HG02938 (cell line): Measurements from ENCODE around the gene DAAM2.

Experiments
- ATAC-seq: cut with Tn5 transposase; IDR thresholded peaks from one replicate; pipeline ENCODE4 v1.9.1; 2021; ENCODE audit warnings: mild to moderate bottlenecking, moderate library complexity; ENCODE audit not compliant: unreplicated experiment

DAAM2 gene

GRCh38 chr6:39843305-39844020 is 51.3 kb downstream of the DAAM2 start:
- ATAC-seq, result no peak

DNA sequence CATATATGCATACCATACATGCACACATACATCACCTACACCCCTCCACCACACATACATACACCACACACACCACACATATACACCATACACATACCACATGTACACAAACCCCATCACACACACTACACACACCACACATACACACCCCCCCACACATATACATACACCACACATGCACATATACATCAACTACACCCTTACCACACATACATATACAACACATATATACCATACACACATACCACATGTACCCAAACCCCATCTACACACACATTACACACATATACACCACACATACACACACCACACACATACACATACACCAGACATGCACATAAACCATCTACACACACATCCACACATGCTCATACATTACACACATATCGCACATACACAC is 52.7 kb downstream of the DAAM2 start:
- ATAC-seq, result no peak

DNA sequence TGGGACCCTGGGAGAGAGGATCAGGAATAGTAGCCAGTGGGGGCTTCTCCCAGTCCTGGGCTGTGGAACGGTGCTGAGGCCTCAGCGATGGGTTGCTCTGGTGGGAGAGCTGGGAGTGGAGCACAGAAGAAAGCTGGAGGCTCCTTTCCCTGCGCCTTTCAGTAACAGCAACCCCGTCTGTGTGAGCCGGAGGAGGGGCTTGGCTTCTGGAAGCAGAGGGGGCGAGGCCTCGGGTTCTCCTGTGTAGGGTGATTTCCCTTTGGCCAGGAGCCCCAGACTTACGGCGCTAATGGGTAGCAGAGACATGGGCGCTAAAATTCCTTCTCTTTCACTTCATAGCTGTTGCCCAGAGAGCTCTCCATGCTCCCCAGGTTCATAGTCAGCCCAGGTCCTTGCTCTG is 55.0 kb downstream of the DAAM2 start:
- no peak for ATAC-seq

GRCh38 chr6:39848171-39848570 is 56.0 kb downstream of the DAAM2 start:
- no peak for ATAC-seq

DNA sequence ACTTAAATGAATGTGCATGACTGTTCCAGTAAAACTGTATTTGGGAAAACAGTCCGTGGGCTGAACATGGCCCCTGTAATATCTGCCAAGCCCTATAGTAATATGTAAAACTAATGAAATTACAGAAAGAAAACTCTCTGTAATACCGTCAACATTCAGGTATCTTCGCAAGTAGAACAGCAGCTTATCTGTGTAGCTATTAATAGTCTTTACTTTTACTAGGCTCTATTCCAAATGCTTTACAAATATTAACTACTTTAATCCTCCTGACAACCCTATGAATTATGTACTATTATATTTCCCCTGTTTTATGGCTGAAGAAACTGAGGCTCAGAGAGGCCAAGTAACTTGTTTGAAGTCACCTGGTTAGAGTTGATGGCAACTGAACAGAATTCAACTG is 57.1 kb downstream of the DAAM2 start:
- ATAC-seq, result no peak

GRCh38 chr6:39849764-39850163 is 57.6 kb downstream of the DAAM2 start:
- ATAC-seq, result no peak

DNA sequence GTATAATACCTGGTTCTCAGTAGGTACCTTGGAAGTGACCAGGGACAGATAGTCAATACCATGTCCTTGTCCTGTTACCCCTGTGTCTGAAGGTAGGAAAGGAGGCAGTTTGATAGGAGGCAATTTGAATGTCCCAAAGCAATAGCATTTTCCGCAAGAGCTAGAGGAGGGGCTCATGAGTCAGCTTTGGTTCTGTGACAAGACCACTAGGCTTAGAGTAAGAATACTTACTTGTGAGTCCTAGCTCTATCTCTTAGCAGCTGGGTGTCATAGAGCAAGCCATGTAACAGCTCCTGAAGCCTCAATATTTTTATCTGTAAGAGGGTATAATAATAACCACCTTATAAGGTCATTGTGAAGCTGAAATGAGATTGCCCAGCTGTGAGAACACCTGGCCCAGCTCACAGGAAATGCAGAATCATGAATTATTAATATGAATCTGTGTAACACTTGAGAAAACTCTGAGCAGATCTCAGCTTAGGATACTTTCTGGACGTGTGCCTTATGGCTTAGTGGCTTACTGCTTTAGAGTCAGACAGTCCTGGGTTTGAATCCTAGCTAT is 58.6 kb downstream of the DAAM2 start:
- no peak for ATAC-seq

GRCh38 chr6:39851331-39851730 is 59.2 kb downstream of the DAAM2 start:
- no peak for ATAC-seq

GRCh38 chr6:39852324-39852723 is 60.1 kb downstream of the DAAM2 start:
- ATAC-seq, result no peak

- ATAC-seq, result no peak
These were observed 61.4 kb downstream of the DAAM2 start for GRCh38 chr6:39853604-39854003.

DNA sequence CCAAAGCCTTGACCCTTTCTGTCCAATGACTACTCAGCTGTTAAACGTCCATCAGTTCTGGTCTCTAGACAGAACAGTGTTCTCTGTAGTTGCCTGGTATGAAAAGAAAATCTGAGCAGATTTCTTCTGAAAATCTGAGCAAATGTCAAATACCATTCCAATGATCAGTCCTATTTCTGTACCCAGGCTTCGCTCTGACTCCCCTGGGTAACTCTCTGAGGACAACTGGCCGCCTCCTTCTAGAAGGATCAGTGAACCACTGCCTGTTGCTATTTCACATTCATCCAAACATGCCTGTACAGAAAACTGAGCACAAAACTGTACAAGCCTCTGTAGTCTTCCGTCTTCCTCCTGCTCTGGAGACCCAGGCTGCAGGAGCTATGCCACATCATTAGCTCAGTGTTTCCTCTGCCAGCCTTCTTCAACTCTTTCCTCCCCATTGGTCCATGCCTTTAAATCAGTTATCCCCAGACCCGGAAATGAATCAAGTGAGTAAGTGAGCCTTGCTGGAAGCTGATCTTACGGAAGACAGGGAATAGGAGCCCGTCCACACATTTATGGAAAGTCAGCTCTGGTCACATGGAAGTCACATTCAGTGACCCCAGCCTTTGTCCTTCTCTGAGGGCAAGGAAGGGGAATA is 63.3 kb downstream of the DAAM2 start:
- no peak for ATAC-seq

GRCh38 chr6:39859025-39859424 is 66.8 kb downstream of the DAAM2 start:
- no peak for ATAC-seq

DNA sequence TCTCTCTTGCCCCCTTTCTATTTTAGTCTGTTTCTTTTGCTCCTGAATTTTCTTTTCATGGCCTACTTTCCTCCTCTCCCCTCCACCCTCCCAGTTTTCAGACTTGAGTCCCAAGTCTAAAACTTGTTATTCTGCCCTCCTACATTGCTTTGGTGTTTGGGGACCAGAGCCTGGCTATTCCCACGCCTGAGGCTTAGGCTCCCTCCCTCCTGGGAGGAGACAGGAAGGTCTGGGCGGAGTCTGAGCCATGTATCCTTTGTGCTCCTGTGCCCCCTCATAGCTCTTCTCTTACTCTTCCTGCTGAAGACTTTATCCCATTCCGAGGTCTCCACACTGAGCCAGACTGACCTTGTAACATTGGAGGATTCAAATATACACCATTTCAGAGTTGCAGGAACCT is 69.5 kb downstream of the DAAM2 start:
- ATAC-seq, result no peak

DNA sequence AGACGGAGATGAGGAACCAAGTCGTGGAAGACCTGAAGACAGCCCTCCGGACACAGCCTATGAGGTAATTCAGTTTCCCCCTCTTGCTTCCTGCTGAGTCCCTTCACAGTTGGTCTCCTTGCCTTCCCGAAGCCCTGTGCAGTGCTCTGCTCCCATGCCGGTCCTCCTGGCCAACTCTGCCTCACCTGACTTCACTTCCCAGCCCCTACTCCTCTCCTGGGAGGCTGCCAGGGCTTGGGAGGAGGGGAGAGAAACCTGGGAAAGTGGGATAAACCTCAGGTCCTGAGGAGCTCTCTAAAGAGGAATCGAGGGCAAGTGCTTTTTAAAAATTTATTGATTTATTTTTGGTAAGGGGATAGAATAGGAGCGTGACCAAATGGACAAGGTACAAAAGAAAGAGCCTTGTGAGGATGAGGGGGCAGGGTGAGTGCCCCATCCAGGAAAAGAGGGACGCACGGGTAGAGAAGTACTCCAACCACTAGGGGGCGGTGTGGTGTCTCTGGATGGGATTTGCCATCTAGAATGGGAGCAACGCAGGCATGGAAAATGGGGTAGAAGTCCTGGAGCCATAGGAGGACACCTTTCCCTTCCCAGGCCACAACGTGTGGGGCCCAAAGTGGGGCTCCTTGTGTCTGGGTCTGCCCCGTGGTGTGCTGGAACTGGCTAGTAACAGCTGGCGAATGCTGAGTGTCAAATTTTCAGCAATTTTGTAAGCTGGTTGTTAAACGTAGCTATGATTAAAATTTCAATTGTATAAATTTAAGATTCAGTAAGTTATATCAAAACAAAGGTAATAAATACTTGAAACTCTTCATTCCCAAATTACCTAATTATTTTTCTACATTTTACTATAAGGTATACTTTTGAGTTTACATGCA is 73.1 kb downstream of the DAAM2 start:
- no peak for ATAC-seq

DNA sequence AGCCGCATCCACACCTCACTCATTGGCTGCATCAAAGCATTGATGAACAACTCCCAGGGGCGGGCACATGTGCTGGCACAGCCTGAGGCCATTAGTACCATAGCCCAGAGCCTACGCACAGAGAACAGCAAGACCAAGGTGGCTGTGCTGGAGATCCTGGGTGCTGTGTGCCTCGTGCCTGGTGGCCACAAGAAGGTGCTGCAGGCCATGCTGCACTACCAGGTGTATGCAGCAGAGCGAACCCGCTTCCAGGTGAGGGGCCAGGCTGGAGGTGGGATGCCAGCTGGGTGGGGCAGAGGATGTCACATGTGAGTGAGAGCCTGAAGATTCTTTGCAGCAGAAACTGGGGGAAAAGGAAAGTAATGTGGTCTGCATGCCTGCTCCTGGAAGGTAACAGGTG is 75.4 kb downstream of the DAAM2 start:
- no peak for ATAC-seq

DNA sequence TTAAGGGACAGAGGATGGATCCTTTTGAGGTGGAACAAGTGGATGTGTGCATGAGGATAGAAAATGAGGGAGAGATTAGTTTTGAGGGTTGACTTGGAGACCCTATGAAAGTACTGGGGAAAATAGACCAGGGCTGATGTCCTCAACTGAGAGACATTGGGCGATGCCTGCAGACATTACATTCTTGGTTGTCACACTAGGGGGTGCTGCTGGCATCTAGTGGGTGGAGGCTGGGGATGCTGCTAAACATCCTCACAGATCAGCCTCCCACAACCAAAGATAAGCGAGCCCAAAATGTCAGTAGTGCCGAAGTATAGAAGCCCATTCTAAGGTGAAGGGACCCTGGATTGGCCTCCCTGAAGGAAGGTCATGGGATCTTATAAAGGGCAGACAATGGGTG is 78.8 kb downstream of the DAAM2 start:
- no peak for ATAC-seq

DNA sequence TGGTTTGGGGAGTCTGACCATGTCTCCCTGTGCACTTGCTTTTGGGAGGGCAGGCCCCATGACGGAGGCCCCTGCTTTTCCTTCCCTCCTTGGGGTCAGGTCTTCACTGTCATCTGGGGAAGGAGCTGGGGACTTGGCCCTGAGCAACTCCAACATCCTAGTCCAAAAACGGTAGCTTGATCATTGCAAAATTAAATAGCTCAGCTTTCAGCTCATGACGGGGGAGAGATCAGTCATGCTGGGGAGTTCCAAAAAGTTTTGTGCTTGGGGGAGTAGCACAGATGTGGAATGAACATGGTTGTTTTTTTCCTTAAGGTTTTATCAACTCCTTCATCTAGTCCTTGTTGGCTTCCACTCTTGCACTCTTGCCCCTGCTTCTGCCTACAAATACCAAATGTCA is 81.3 kb downstream of the DAAM2 start:
- no peak for ATAC-seq

GRCh38 chr6:39876111-39876510 is 83.9 kb downstream of the DAAM2 start:
- ATAC-seq, result no peak

DNA sequence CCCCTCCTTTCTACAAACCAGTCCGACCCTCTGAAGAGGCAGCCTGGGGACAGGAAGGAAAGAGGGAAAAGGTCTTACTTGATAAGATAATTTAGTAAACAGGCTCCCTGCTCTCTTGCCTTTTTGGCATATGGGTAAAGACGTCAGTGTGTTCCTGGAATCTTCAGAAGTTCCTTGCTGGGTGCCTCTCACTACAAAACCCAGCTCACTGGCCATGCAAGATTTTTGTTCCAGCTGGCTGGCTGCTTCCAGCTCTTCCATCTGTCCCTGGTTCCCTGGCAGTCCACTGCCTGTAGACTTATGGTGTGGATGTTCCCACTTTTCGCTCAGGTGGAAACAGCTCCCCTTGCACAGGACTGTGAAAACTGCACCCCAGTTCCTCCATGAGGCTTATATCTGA is 84.7 kb downstream of the DAAM2 start:
- ATAC-seq, result no peak

DNA sequence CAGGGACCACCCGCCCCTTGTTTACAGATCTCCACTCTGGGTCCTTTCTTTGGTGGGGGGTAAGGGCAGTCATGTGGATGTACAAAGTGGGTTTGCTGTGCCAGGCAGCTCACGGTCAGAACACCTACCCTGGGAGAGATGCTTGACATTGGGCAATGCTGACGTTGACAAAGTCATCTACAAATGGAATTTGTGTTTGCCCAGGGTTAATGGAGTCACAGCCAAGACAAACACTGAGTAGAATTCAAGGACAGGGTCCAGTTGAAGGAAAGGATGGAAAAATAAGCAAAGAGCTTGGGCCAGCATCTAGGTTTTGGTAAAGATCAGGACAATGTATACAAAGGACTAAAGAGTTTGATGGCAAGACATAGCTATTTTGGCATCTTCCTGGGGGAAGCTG is 87.4 kb downstream of the DAAM2 start:
- no peak for ATAC-seq

DNA sequence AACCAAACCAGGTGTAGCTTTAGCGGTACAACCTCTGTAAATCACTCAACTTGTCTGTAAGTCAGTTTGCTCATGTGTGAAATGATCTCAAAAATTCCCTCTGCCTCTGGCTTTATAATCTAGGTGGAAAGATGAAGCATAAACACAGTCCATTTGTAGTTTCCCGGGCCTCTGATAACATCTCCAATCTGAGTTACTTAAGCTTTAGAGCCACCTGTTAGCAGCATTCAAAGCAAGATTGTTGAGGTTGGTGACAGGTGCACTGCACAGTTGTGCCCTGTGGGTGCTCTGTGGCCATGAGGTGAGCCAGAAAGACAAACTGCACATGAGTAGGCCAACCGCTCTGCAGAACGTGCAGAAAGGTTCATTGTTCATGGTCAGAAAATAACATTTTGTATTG is 88.4 kb downstream of the DAAM2 start:
- no peak for ATAC-seq
